GM12873 (cell line): ENCODE data around the gene EPHA1.

Source experiments
- TF ChIP-seq, protein P1 (sequence below): IDR thresholded peaks from 2 replicates; pipeline ENCODE4 v1.5.1; 2012; ENCODE audit warnings: low read depth, mild to moderate bottlenecking, moderate library complexity, low read length, control low read depth; ENCODE audit not compliant: insufficient read depth; ENCODE audit errors: missing control alignments

EPHA1 gene

DNA sequence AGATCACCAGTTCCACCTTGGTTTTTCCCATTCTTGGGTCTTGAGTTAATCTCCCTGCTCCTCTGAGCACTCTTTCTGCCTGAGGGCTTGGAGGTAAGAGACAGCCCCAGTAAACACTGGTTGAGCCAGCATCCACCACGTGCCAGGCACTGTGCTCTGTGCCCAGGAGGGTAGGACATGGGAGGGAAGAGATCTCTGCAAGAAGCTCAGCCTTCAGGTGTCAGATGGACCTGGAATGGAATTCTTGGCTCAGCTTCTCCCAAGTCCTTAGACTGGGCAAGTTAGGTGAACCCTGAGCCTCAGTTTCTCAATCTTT, 25.1 kb downstream of the EPHA1 start:
- TF ChIP-seq, protein P1, sequence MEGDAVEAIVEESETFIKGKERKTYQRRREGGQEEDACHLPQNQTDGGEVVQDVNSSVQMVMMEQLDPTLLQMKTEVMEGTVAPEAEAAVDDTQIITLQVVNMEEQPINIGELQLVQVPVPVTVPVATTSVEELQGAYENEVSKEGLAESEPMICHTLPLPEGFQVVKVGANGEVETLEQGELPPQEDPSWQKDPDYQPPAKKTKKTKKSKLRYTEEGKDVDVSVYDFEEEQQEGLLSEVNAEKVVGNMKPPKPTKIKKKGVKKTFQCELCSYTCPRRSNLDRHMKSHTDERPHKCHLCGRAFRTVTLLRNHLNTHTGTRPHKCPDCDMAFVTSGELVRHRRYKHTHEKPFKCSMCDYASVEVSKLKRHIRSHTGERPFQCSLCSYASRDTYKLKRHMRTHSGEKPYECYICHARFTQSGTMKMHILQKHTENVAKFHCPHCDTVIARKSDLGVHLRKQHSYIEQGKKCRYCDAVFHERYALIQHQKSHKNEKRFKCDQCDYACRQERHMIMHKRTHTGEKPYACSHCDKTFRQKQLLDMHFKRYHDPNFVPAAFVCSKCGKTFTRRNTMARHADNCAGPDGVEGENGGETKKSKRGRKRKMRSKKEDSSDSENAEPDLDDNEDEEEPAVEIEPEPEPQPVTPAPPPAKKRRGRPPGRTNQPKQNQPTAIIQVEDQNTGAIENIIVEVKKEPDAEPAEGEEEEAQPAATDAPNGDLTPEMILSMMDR: no peak

DNA sequence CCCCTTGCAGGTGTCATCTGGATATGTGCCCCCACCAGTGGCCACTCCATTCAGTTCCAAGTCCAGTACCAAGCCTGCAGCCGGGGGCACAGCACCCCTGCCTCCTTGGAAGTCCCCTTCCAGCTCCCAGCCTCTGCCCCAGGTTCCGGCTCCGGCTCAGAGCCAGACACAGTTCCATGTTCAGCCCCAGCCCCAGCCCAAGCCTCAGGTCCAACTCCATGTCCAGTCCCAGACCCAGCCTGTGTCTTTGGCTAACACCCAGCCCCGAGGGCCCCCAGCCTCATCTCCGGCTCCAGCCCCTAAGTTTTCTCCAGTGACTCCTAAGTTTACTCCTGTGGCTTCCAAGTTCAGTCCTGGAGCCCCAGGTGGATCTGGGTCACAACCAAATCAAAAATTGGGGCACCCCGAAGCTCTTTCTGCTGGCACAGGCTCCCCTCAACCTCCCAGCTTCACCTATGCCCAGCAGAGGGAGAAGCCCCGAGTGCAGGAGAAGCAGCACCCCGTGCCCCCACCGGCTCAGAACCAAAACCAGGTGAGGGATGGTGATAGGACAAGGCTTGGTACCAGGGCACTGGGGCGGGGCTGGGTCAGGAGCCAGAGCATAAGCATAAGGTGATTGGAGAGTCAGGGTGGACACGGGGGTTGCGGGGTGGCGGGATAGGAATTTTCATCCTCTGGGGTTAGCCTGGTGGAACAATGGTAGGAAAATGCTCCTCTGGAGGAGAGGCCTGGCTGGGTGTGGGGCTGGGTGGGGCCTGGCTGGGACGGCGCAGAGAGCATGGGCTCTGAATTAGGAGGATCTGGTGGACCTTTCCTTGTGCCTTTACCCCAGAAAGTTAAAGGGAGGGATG, 25.6 kb downstream of the EPHA1 start:
- TF ChIP-seq, protein P1: no peak

DNA sequence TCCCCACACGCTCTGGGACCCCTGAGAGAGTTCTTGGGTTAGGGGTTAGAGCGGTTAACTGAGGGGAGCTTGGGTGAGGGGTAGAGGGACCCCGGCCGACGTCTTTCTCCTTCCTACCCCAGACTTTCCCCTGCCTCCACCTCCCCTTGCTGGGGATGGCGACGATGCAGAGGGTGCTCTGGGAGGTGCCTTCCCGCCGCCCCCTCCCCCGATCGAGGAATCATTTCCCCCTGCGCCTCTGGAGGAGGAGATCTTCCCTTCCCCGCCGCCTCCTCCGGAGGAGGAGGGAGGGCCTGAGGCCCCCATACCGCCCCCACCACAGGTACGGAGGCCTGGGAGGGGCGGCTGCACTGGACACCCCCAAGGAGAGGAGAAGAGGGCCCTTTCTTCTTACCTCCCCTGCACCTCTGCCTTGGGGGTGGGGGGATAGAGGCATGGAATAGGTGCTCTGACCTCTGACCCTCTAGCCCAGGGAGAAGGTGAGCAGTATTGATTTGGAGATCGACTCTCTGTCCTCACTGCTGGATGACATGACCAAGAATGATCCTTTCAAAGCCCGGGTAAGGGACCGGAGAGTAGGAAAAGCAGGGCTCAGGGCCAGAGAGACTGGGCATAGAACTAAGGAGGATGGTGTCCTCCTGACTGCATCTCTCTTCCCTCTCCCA, 26.4 kb downstream of the EPHA1 start:
- TF ChIP-seq, protein P1: no peak

DNA sequence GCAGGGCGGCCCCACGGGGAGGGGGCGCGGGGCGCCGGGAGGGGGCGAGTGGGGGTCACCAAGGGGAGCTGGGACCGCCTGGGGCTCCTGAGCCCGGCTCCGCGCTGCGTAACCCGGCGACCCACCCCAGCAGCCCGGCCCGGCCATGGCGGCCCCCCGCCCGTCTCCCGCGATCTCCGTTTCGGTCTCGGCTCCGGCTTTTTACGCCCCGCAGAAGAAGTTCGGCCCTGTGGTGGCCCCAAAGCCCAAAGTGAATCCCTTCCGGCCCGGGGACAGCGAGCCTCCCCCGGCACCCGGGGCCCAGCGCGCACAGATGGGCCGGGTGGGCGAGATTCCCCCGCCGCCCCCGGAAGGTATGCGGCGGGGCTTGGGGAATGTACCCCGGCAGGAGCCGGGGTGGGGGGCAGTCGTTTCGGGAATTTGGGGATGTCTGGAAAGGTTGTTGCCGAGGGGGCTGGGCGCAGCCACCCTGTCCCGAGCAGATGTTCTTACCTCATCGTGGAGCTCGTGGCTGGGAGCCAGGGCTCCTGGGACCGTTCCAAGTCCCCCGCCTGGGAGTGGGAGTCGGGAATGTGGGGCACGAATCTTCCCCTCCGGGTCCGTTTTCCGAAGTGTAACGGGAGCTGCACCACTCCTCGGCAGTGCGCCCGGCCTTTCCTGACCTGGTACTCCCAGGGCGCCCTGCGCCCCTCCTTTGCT, 27.1 kb downstream of the EPHA1 start:
- TF ChIP-seq, protein P1: no peak

DNA sequence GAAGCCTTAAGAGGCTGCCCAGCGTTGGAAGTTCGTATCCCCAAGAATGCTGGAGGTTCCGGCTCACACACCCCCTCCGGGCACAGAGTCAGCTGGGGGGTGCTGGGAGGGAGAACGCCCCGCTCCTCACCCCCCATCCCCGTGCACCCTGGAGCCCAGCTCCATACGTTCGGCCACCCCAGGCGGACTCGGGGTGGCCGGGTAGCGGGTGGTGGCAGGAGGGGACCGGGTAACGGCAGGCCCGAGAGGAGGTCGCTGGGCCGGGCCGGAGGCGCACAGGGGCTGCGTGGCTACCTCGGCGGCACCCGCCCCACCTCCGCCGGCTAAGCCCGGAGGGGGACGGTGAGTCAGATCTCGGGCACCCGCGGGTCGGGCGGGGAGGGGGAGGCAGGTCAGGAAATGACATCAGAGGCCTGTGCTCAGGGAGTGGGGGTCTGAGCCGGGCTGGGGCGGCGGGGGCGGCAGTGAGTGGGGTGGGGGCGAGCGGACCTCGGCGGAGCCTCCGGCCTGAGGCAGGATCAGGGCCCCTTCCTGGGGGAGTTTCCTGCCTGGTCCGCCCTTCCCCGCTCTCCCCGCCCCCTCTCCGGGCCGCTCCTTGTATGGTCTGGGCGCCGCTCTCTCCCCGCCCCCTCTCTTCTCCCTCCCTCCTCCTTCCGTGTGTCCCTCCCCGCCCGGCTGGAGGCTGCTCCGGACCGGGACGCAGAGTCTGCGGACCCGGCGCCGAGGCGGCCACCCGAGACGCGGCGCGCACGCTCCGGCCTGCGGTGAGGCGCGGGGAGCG, 27.8 kb downstream of the EPHA1 start, which contains the start of gene ZYX:
ZYX (plus strand) TSS at position 700 of the 781 bp plus-strand sequence. CDS start 227 bp downstream, outside the sequence.
- TF ChIP-seq, protein P1: no peak

DNA sequence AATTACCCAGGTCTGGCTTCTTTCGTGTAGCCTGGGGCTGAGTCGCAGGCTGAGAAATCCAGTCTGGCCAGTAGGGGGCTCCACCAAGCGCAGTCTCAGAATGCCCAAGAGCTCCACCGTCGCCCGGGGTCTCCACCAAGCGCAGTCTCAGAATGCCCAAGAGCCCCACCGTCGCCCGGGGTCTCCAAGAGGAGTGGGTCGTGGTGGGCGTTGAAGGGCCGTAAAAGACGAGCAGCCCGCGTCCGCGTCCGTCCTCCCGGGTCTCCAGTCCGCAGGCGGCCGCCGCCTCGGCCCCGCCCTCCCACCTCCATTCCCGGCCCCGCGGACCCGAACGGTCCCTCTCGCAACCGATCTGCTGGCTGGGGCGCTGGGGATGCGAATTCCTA, 28.4 kb downstream of the EPHA1 start:
- TF ChIP-seq, protein P1: peak; percentile 86
